VCaP (cell line): ENCODE data around the gene NEK1.

Experiments used
- H3K27ac ChIP-seq: fragments of 450-650 bp; 2 replicates; pipeline ENCODE4 v1.5.1; 2017
- CTCF ChIP-seq: fragments of 450-650 bp; conservative IDR thresholded peaks from 2 replicates; pipeline ENCODE4 v1.5.1; 2017; ENCODE audit warnings: mild to moderate bottlenecking, moderate library complexity

Gene NEK1

GRCh38 chr4:169416997-169417396 is 195.4 kb downstream of the NEK1 start:
- H3K27ac ChIP-seq, result no peak overlapping the region
- TF ChIP-seq CTCF, result no peak

- TF ChIP-seq CTCF, result no peak
These were observed 195.9 kb downstream of the NEK1 start for GRCh38 chr4:169416461-169416860.

GRCh38 chr4:169414913-169415312 is 197.5 kb downstream of the NEK1 start:
- TF ChIP-seq CTCF, result no peak

More at GRCh38 chr4:169416461-169416860, 195.9 kb downstream of the NEK1 start:
- no peak overlapping the region for H3K27ac ChIP-seq

DNA sequence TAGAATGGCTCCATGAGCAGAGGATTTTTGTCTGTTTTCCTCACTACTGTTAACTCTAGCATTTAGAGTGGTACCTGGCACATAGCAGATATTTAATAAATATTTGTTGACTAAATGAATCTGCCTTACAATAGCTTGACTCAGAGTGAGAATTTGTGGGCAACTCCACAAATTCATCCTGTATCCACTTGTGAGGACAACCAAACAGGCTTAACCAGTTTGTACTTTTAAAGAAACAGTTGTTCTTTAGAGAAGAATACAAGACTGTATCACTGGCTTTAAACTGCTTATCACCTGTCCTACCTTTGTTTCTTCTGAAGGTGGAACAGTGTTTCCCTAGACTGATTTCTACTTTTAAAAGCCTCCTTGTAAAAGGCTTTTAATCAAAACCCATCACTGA is 200.3 kb downstream of the NEK1 start:
- TF ChIP-seq CTCF, result no peak
- peak overlapping the region; percentile 77 for H3K27ac ChIP-seq

More at GRCh38 chr4:169414913-169415312, 197.5 kb downstream of the NEK1 start:
- no peak overlapping the region for H3K27ac ChIP-seq

GRCh38 chr4:169410839-169411770 is 201.3 kb downstream of the NEK1 start:
- no peak for TF ChIP-seq CTCF
- H3K27ac ChIP-seq, result peak overlapping the region; percentile 77

GRCh38 chr4:169407217-169407845 is 205.1 kb downstream of the NEK1 start:
- no peak for TF ChIP-seq CTCF
- no peak overlapping the region for H3K27ac ChIP-seq

DNA sequence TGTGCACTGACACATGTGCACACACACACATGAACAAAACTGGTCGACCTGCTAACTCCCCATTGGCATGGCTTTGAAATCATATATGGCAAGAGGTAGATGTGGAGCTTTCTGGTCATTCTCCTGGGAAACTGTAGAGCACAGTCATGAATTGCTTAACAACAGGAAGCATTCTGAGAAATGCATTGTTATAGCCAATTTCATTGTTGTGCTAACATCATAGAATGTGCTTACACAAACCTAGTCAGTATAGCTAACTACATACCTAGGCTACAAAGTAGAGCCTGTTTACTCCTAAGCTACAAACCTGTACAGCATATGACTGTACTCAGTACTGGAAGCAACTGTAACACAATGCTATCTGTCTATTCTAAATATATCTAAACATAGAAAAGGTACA is 207.4 kb downstream of the NEK1 start:
- no peak for TF ChIP-seq CTCF
- H3K27ac ChIP-seq, result no peak overlapping the region
